SK-N-MC (cell line): ENCODE measurements around the gene C1QL1.

Experiments used
- DNase-seq: peaks from one replicate; pipeline ENCODE4 v3.0.0-alpha.2; 2011; ENCODE audit warnings: low read depth, low spot score
- H3K27ac ChIP-seq: fragments of 200-600 bp; sonication (generic); 2 replicates; pipeline ENCODE4 v1.5.1; 2016; ENCODE audit warnings: mixed run types
- H3K36me3 ChIP-seq: fragments of 200-600 bp; sonication (generic); 2 replicates; pipeline ENCODE4 v1.6.1; 2017; ENCODE audit warnings: antibody characterized with exemption, low read length, mixed read lengths; ENCODE audit not compliant: insufficient read depth
- H3K4me3 ChIP-seq: fragments of 200-600 bp; sonication (generic); 2 replicates; pipeline ENCODE4 v1.5.1; 2016
- H3K9ac ChIP-seq: fragments of 200-600 bp; sonication (generic); 2 replicates; pipeline ENCODE4 v1.8.0; 2017; ENCODE audit warnings: mixed run types, mixed read lengths; ENCODE audit not compliant: insufficient read length
- H3K9me3 ChIP-seq: fragments of 200-600 bp; sonication (generic); 2 replicates; pipeline ENCODE4 v1.6.1; 2017; ENCODE audit warnings: low read depth, mild to moderate bottlenecking, antibody characterized with exemption, low read length, moderate library complexity, mixed read lengths
- EZH2 ChIP-seq: fragments of 200-600 bp; sonication (generic); IDR thresholded peaks from one replicate; pipeline ENCODE4 v1.6.1; 2017; ENCODE audit warnings: antibody characterized with exemption
- FOXP2 ChIP-seq: optimal IDR thresholded peaks from 2 replicates; pipeline ENCODE3; 2011; ENCODE audit warnings: mild to moderate bottlenecking, moderate library complexity; ENCODE audit not compliant: insufficient read depth; ENCODE audit errors: extremely low read length, control extremely low read depth
- POLR2AphosphoS5 ChIP-seq: IDR thresholded peaks from 2 replicates; pipeline ENCODE4 v1.6.1; 2012; ENCODE audit warnings: mild to moderate bottlenecking, low read depth, low read length, borderline replicate concordance

Gene C1QL1

GRCh38 chr17:44916781-44917241, 51.3 kb downstream of the C1QL1 start:
- no peak overlapping the region for H3K4me3 ChIP-seq
- no peaks in the 10 kb centered on the region for H3K36me3 ChIP-seq
- H3K9me3 ChIP-seq: no peaks in the 10 kb centered on the region
- TF ChIP-seq EZH2 (no peak), POLR2AphosphoS5 (no peak), FOXP2 (no peak)
- no peak overlapping the region for H3K27ac ChIP-seq
- H3K9ac ChIP-seq: no peak overlapping the region
- DNase-seq: no peak

GRCh38 chr17:44915862-44916780, 52.0 kb downstream of the C1QL1 start:
- TF ChIP-seq FOXP2 (no peak), POLR2AphosphoS5 (no peak), EZH2 (no peak)
- DNase-seq: no peak
- Histone ChIP-seq H3K9me3 (no peaks in the 10 kb centered on the region), H3K36me3 (no peaks in the 10 kb centered on the region), H3K27ac (no peak overlapping the region), H3K4me3 (no peak overlapping the region), H3K9ac (no peak overlapping the region)

GRCh38 chr17:44915321-44915726, 52.8 kb downstream of the C1QL1 start, which contains the start of gene GFAP:
Gene GFAP, minus strand, starts transcription at chr17:44915500. Its CDS starts 14 bp downstream, at chr17:44915486.
- H3K4me3 ChIP-seq: no peak within 1 kb of the TSS
- no peak within 1 kb of the TSS for H3K27ac ChIP-seq
- no peak for DNase-seq
- no peaks in the 10 kb centered on the region for H3K9me3 ChIP-seq
- H3K36me3 ChIP-seq: no peaks in the 10 kb centered on the region
- TF ChIP-seq POLR2AphosphoS5: no peak
- TF ChIP-seq EZH2: no peak
- no peak for TF ChIP-seq FOXP2
- H3K9ac ChIP-seq: no peak within 1 kb of the TSS

GRCh38 chr17:44914698-44915271, 53.3 kb downstream of the C1QL1 start:
- no peak for TF ChIP-seq POLR2AphosphoS5
- TF ChIP-seq FOXP2: no peak
- H3K27ac ChIP-seq: no peak overlapping the region
- H3K4me3 ChIP-seq: no peak overlapping the region
- H3K36me3 ChIP-seq: no peaks in the 10 kb centered on the region
- H3K9ac ChIP-seq: no peak overlapping the region
- no peaks in the 10 kb centered on the region for H3K9me3 ChIP-seq
- DNase-seq: no peak

GRCh38 chr17:44914148-44914547, 54.0 kb downstream of the C1QL1 start:
- Histone ChIP-seq H3K4me3 (no peak overlapping the region), H3K9ac (no peak overlapping the region), H3K9me3 (no peaks in the 10 kb centered on the region), H3K27ac (no peak overlapping the region), H3K36me3 (no peaks in the 10 kb centered on the region)
- DNase-seq: no peak
- no peak for TF ChIP-seq EZH2
- no peak for TF ChIP-seq POLR2AphosphoS5
- TF ChIP-seq FOXP2: no peak

GRCh38 chr17:44913676-44914075, 54.4 kb downstream of the C1QL1 start:
- H3K4me3 ChIP-seq: no peak overlapping the region
- TF ChIP-seq POLR2AphosphoS5 (no peak), EZH2 (no peak), FOXP2 (no peak)
- H3K9ac ChIP-seq: no peak overlapping the region
- H3K27ac ChIP-seq: no peak overlapping the region
- DNase-seq: no peak
- H3K36me3 ChIP-seq: no peaks in the 10 kb centered on the region
- H3K9me3 ChIP-seq: no peaks in the 10 kb centered on the region

- H3K9me3 ChIP-seq: no peaks in the 10 kb centered on the region
- no peaks in the 10 kb centered on the region for H3K36me3 ChIP-seq
- TF ChIP-seq EZH2: no peak
- no peak for TF ChIP-seq FOXP2
- no peak for TF ChIP-seq POLR2AphosphoS5
- H3K27ac ChIP-seq: no peak overlapping the region
- DNase-seq: no peak
- H3K9ac ChIP-seq: no peak overlapping the region
- H3K4me3 ChIP-seq: no peak overlapping the region
Observed at GRCh38 chr17:44912763-44913544, 55.1 kb downstream of the C1QL1 start.

GRCh38 chr17:44911133-44912001, 56.7 kb downstream of the C1QL1 start:
- H3K9ac ChIP-seq: no peak overlapping the region
- DNase-seq: no peak
- H3K4me3 ChIP-seq: no peak overlapping the region
- no peaks in the 10 kb centered on the region for H3K36me3 ChIP-seq
- no peaks in the 10 kb centered on the region for H3K9me3 ChIP-seq
- TF ChIP-seq POLR2AphosphoS5: no peak
- TF ChIP-seq EZH2: no peak
- TF ChIP-seq FOXP2: no peak
- H3K27ac ChIP-seq: no peak overlapping the region
